Choroid plexus epithelial cell (primary cell): Measurements from ENCODE around the gene ATP8B3.

ENCODE experiments used
- DNase-seq: peaks from one replicate; pipeline ENCODE4 v3.0.0-alpha.2; 2010; ENCODE audit warnings: low read depth
- H3K4me3 ChIP-seq: 2 replicates; pipeline ENCODE4 v1.5.1; 2011; ENCODE audit warnings: low read depth, mild to moderate bottlenecking, control low read depth, low read length, moderate library complexity
- TF ChIP-seq, protein P1 (sequence below): conservative IDR thresholded peaks from 2 replicates; pipeline ENCODE4 v1.5.1; 2011; ENCODE audit warnings: low read depth, mild to moderate bottlenecking, control low read depth, inconsistent platforms, low read length, moderate library complexity

The ATP8B3 gene

GRCh38 chr19:1813192-1814182 lies 1.4 kb upstream of the ATP8B3 start:
- no peak for DNase-seq
- TF ChIP-seq, protein P1, sequence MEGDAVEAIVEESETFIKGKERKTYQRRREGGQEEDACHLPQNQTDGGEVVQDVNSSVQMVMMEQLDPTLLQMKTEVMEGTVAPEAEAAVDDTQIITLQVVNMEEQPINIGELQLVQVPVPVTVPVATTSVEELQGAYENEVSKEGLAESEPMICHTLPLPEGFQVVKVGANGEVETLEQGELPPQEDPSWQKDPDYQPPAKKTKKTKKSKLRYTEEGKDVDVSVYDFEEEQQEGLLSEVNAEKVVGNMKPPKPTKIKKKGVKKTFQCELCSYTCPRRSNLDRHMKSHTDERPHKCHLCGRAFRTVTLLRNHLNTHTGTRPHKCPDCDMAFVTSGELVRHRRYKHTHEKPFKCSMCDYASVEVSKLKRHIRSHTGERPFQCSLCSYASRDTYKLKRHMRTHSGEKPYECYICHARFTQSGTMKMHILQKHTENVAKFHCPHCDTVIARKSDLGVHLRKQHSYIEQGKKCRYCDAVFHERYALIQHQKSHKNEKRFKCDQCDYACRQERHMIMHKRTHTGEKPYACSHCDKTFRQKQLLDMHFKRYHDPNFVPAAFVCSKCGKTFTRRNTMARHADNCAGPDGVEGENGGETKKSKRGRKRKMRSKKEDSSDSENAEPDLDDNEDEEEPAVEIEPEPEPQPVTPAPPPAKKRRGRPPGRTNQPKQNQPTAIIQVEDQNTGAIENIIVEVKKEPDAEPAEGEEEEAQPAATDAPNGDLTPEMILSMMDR = no peak
- peak overlapping the region; percentile 64 for H3K4me3 ChIP-seq

GRCh38 chr19:1812426-1813191 lies 533 bp upstream of the ATP8B3 start:
- TF ChIP-seq, protein P1 = peak; percentile 72
- H3K4me3 ChIP-seq = peak overlapping the region; percentile 64
- DNase-seq = peak; percentile 84

- TF ChIP-seq, protein P1 = no peak
- DNase-seq = peak; percentile 11
- H3K4me3 ChIP-seq = peak overlapping the region; percentile 64
These were observed 593 bp downstream of the ATP8B3 start for GRCh38 chr19:1811472-1811894.

GRCh38 chr19:1810439-1811160 lies 1.5 kb downstream of the ATP8B3 start:
- H3K4me3 ChIP-seq = no peak overlapping the region
- TF ChIP-seq, protein P1 = no peak
- DNase-seq = no peak

DNA sequence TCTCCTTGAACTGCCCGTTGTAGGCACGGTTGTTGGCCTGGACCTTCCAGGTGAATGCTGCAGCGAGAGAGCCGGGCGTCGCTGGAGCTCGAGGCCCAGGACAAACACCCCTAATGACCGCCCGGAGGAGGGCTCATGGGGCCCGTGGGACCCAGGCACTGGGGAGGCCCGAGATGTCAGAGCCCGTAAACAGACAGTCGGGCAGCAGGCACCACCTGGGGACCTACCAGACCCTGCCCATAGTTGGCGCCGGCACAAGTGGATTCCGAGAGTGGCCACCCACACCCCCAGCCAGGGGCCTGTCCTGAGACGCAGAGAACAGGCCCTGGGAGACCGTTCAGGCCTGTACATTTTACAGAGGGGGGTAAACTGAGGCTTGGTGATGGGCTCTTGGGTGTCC lies 2.4 kb downstream of the ATP8B3 start:
- TF ChIP-seq, protein P1 = no peak
- no peak for DNase-seq
- no peak overlapping the region for H3K4me3 ChIP-seq

DNA sequence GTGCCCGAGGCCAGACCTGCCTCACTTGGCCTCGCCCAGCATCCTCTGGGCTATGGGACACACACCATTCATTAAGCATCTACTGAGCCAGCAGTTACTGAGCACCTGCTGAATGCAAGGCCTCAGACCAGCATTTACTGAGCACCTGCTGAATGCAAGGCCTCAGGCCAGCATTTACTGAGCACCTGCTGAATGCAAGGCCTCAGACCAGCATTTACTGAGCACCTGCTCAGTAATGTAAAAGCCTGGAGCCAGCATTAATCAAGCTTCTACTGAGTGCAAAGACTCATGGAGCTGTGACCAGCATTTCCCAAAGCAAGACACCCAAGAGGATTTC lies 3.7 kb downstream of the ATP8B3 start:
- no peak overlapping the region for H3K4me3 ChIP-seq
- DNase-seq = no peak
- TF ChIP-seq, protein P1 = no peak
